Aorta (tissue), 5 donors: ENCODE measurements around the gene CAPN13. TPM values are rescaled to one million over a fixed set of nuclear protein-coding genes. Genes with fewer than 3 reads are reported as not detected.

Experiments
- ATAC-seq: fragments of 200-7000 bp; cut with Tn5 transposase; one replicate; pipeline ENCODE4 v1.9.1; 2022; ENCODE audit warnings: moderate library complexity; ENCODE audit not compliant: low FRiP score
- DNase-seq, 2 donors: peaks; one replicate each; pipeline ENCODE4 v3.0.0-alpha.2; 2020
- H3K27ac ChIP-seq, 2 donors: one replicate each; pipeline ENCODE4 v1.5.1; 2013; ENCODE audit warnings: low read length in 2 of 2, mild to moderate bottlenecking in 2 of 2, moderate library complexity in 2 of 2, control low read depth in 1 of 2, inconsistent platforms in 1 of 2, low read depth in 1 of 2
- H3K27me3 ChIP-seq, 2 donors: one replicate each; pipeline ENCODE4 v1.6.1; 2013; ENCODE audit warnings: control low read depth in 1 of 2, low read length in 1 of 2, mild to moderate bottlenecking in 1 of 2, moderate library complexity in 1 of 2; ENCODE audit not compliant: insufficient read depth in 2 of 2, control insufficient read depth in 1 of 2
- H3K36me3 ChIP-seq, 2 donors: one replicate each; pipeline ENCODE4 v1.6.1; 2013; ENCODE audit warnings: control low read depth in 1 of 2, low read length in 1 of 2, mild to moderate bottlenecking in 1 of 2; ENCODE audit not compliant: insufficient read depth in 2 of 2, control insufficient read depth in 1 of 2
- H3K4me1 ChIP-seq, 2 donors: one replicate each; pipeline ENCODE4 v1.6.1; 2013; ENCODE audit warnings: low read length in 2 of 2, control low read depth in 1 of 2, mild to moderate bottlenecking in 1 of 2, moderate library complexity in 1 of 2; ENCODE audit not compliant: insufficient read depth in 2 of 2, control insufficient read depth in 1 of 2
- H3K4me3 ChIP-seq, 2 donors: one replicate each; pipeline ENCODE4 v1.5.1; 2013; ENCODE audit warnings: low read length in 2 of 2, control low read depth in 1 of 2, mild to moderate bottlenecking in 1 of 2
- H3K9me3 ChIP-seq: one replicate; pipeline ENCODE4 v1.6.1; 2013; ENCODE audit warnings: mild to moderate bottlenecking, low read length; ENCODE audit not compliant: control insufficient read depth
- WGBS, 2 donors: extraction: QIAGEN DNeasy Blood & Tissue Kit; methylation state at CpG; one replicate each; pipeline ENCODE4 v1.1.7; 2013; 5-methylcytosine and 5-hydroxymethylcytosine counted together
- intact Hi-C, 2 donors: fragments of 100-400 bp; cut with DNase I; formaldehyde crosslinking; loops; one replicate each; pipeline versions ENCODE4 v1.14.2 to v1.15.0; 2022
- polyA plus RNA-seq, 2 donors: library from polyadenylated mRNA; stranded (reverse); fragments of 200-250 nt; gene quantifications; one replicate each; pipeline ENCODE4 v1.2.3, GENCODE V29; 2013
- total RNA-seq, 2 donors: library from RNA; stranded (reverse); fragmentation: NEBNext Ultra II Directional; extraction: Animal tissue kit (Norgen Biotek cat#: 25700); gene quantifications; one replicate each; pipeline ENCODE4 v1.2.1, GENCODE V29; 2021
- donor health status: healthy with polysubstance abuse.
- donor health status: Bipolar disorder and iron deficiency.
- donor health status: DM: no; HTN: no; CAD: no.
- donor health status: DM: no; HTN: no; CAD: no.
- donor health status: DM: yes; HTN: yes; CAD: no.

The CAPN13 gene
- total and polyA plus RNA-seq, 4 donors, result 3.3 TPM; not detected in 3

DNA sequence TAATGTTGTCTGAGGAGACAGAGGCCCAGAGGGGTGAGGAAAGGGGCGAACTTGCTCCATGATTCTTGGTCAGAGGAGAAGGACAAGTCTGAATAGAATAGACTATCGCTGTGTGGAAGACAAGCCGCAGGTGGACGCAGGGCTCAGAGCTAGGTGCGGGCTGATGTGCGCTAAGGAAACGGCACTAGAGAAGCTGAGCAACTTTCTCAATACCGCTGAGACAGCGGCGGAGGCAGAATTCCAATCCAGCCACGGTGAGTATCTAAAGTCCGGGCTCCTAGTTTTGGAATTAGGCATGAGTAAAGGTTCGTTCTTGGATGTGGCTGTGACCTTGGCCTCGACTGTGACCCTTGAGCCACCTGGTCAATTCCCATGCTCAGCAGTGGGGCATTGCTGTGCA is 47.8 kb downstream of the CAPN13 start:
- Histone ChIP-seq H3K4me1 (no peaks in the 10 kb centered on the region), H3K4me3 (no peak overlapping the region), H3K36me3 (no peaks in the 10 kb centered on the region), H3K27me3 (no peaks in the 10 kb centered on the region), H3K9me3 (no peaks in the 10 kb centered on the region), H3K27ac (no peak overlapping the region)
- DNase-seq (no peak), ATAC-seq (no peak)
- intact Hi-C loops, result no loop called here
- WGBS, 2 donors, result 88 to 92% methylated on average over 14 of the region's 14 CpGs

DNA sequence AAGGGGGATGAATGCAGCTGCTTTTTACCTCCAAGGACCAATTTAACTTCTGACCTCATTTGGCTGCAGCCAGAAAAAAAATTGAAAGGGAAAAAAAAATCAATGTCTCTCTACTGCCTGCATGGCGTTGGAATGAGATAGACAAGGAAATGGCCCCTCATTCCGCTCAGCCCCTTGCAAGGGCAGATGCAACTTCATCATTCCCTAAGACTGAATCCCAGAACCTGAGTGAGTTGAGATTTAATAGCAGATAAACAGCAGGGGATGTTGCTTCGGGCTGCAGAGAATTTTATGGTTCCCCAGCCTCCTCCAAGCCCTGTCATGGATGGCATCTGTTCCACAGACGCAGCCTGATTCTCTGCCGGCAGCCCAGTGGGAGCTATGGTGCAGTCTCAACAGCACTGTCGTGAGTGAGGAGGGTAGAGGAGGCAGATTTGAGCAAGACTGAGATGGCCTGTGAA is 49.0 kb downstream of the CAPN13 start:
- intact Hi-C loops, result no loop called here
- H3K4me3 ChIP-seq, result no peak overlapping the region
- H3K4me1 ChIP-seq, result no peaks in the 10 kb centered on the region
- H3K27me3 ChIP-seq, result no peaks in the 10 kb centered on the region
- H3K9me3 ChIP-seq, result no peaks in the 10 kb centered on the region
- 10 to 20% methylated on average over 6 of the region's 6 CpGs for WGBS, 2 donors
- no peak for ATAC-seq
- H3K27ac ChIP-seq, result no peak overlapping the region
- DNase-seq, result no peak
- H3K36me3 ChIP-seq, result no peaks in the 10 kb centered on the region

DNA sequence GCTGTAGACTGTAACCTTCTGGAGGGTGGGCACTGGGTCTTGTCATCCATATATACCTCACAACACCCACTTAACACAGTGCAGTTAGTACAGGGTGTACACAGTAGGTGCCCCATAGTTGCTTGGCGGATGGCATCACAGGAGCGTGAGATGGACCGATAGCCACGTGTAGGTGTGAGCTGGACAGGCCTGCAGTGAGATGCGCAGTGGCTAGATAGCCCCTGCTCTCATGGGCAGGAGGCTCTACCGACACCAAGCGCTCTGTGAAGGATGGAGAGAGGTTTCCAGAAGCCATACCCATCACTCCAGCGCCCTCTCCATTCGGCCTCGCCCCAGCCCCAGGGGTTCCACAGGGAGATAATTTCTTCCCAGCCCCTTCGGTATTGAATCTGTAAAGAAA is 49.5 kb downstream of the CAPN13 start:
- DNase-seq, result peak in 1 of 2 donors; percentile 23
- Histone ChIP-seq H3K36me3 (no peaks in the 10 kb centered on the region), H3K4me1 (no peaks in the 10 kb centered on the region), H3K27me3 (no peaks in the 10 kb centered on the region), H3K27ac (no peak overlapping the region), H3K9me3 (no peaks in the 10 kb centered on the region), H3K4me3 (no peak overlapping the region)
- intact Hi-C loops, result no loop called here
- no peak for ATAC-seq
- WGBS, 2 donors, result 70 to 75% methylated on average over 11 of the region's 11 CpGs

DNA sequence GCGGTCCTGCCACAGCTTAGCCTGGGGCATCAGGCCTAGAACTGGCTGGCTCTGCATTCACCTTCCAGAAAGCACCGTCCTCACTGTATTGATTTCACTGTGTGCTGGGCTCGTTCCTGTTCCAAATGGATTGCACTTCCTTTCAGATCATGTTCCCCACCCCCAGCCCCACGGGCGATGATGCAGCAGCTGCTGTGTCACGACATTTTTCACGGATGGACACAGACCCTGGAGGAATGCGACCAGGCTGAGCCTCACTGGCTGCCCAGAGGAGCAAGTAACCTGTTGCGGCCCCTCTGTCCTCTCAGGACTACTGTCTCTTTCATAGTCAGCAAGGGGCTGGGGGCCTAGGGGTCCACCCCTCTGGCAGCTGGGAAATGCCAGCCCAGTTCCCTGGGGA is 50.3 kb downstream of the CAPN13 start:
- Histone ChIP-seq H3K4me3 (no peak overlapping the region), H3K9me3 (no peaks in the 10 kb centered on the region), H3K4me1 (no peaks in the 10 kb centered on the region), H3K36me3 (no peaks in the 10 kb centered on the region), H3K27me3 (no peaks in the 10 kb centered on the region), H3K27ac (no peak overlapping the region)
- intact Hi-C loops, result no loop called here
- 66 to 68% methylated on average over 9 of the region's 9 CpGs for WGBS, 2 donors
- ATAC-seq, result no peak
- peak in 1 of 2 donors; percentile 29 for DNase-seq

DNA sequence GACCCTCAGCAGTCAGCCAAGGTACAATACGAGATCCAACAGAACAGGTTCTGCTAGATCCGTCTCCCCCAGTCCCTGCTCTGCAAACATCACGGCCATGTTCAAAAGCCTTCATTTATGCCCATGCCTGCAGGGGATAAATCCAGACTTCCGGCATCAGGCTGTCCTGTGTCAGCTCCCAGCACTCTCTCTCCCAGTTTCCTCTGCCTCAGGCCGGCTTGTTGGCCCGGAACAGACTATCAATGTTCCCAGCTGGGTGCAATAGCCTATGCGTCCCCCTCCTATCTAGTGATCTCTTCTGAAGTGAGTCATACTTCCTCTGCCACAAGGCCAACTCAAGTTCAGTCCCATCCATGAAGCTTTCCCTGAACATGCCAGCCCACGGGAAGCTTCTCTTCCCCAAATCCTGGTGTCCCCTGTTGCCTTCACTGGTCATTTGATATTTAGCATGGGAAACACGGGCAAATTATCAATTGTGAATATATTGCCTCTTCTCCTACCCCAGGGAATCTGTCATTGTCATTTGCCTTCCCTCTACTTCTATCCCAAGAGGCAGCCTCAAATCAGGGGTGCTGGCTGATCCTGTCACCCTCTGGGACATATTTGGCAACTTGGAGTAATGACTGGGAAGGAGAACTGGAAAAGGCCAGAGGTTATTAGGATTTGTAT is 51.1 kb downstream of the CAPN13 start:
- intact Hi-C loops, result no loop called here
- Histone ChIP-seq H3K4me3 (no peak overlapping the region), H3K27me3 (no peaks in the 10 kb centered on the region), H3K27ac (no peak overlapping the region), H3K4me1 (no peaks in the 10 kb centered on the region), H3K36me3 (no peaks in the 10 kb centered on the region), H3K9me3 (no peaks in the 10 kb centered on the region)
- no peak for DNase-seq
- ATAC-seq, result no peak
- 50 to 55% methylated on average over 9 of the region's 9 CpGs for WGBS, 2 donors

DNA sequence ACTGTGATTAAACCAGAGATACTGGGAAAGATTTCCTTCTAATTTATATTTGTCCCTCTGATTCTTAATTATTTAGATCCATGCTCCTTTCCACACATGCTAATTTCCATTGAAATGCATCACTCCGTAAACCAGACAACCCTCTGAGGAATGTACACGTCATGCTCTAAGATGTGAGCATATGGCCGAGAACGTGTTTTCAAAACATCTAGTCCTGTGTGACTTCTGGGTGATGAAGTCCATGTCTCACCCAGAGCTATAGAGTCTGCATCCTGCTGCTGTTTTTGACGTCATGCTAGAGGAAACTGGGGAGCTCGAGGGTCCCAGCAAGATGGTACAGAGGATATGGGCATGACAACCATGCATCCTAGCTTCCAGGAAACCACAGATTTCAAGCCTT is 53.6 kb downstream of the CAPN13 start:
- no peak for ATAC-seq
- Histone ChIP-seq H3K4me1 (no peaks in the 10 kb centered on the region), H3K9me3 (no peaks in the 10 kb centered on the region), H3K27ac (no peak overlapping the region), H3K27me3 (no peaks in the 10 kb centered on the region), H3K36me3 (no peaks in the 10 kb centered on the region), H3K4me3 (no peak overlapping the region)
- intact Hi-C loops, result no loop called here
- no peak for DNase-seq
- 30 to 40% methylated on average over 6 of the region's 6 CpGs for WGBS, 2 donors

DNA sequence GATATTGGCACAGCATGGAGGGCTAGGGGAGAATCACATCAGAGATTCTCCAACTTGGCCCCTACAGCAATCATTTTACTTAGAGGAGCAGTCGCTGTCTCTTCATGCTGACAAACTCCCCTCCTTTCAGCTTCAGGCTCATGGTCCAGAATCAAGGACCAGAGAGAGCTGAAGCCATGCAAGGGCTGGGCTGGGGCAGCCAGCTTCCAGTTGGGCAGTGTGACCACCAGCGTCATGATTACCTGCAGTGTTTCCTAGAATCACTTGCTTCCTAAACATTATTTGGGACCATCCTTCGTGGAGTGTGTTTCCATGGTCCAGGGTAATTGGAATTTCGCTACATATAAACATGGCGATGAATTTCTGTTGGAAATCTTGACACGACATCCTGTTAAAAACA is 54.4 kb downstream of the CAPN13 start:
- intact Hi-C loops, result no loop called here
- no peak overlapping the region for H3K27ac ChIP-seq
- DNase-seq, result no peak
- no peaks in the 10 kb centered on the region for H3K9me3 ChIP-seq
- H3K36me3 ChIP-seq, result no peaks in the 10 kb centered on the region
- H3K27me3 ChIP-seq, result no peaks in the 10 kb centered on the region
- ATAC-seq, result no peak
- no peak overlapping the region for H3K4me3 ChIP-seq
- H3K4me1 ChIP-seq, result no peaks in the 10 kb centered on the region
- 82 to 84% methylated on average over 6 of the region's 6 CpGs for WGBS, 2 donors

DNA sequence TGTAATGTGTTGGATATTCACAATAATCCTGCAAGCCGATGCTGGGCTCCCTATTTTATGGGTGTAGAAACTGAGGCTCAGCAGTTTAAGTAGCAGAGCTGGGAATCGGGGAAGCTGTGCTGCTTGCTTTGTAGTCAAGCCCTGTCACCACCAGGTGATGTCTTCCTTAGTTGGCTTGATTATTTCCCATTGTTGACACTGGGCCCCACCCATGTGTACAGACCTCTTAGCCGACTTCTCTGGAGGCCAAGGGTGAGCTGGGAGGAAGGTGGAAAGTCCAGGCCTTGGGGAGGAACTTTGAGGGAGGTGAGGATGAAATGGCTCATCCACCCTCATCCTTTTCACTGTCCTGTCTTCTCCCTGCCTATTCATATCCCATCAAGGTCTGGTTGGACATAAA is 60.0 kb downstream of the CAPN13 start:
- ATAC-seq (no peak), DNase-seq (no peak)
- intact Hi-C loops, result no loop called here
- WGBS, 2 donors, result 86 to 88% methylated on average over 3 of the region's 3 CpGs
- no peaks in the 10 kb centered on the region for H3K9me3 ChIP-seq
- H3K4me1 ChIP-seq, result no peaks in the 10 kb centered on the region
- no peaks in the 10 kb centered on the region for H3K27me3 ChIP-seq
- no peaks in the 10 kb centered on the region for H3K36me3 ChIP-seq
- no peak overlapping the region for H3K4me3 ChIP-seq
- no peak overlapping the region for H3K27ac ChIP-seq

DNA sequence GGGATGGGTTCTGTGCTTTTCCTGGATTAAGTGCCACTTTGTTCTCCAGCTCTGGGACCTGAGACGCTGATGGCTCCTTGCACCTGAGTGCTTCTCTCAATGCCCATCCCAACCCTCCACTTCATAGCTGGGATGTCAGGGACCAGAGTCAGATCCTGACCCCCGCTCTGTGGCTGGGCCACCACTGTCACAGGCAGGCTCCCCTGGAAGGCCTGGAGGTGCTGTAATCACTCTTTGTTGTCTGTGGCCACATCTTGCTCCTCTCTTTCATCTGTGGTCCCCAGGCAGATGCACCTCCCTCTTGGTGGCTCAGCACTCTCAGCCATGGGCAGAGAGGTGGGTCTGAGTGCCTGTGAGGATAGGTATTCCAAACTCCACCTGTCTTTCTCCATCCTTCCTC is 62.4 kb downstream of the CAPN13 start:
- Histone ChIP-seq H3K9me3 (no peaks in the 10 kb centered on the region), H3K36me3 (no peaks in the 10 kb centered on the region), H3K4me1 (no peaks in the 10 kb centered on the region), H3K4me3 (no peak overlapping the region), H3K27ac (no peak overlapping the region), H3K27me3 (no peaks in the 10 kb centered on the region)
- ATAC-seq, result no peak
- no peak for DNase-seq
- intact Hi-C loops, result no loop called here
- WGBS, 2 donors, result 86 to 96% methylated on average over 2 of the region's 2 CpGs
